Middle frontal gyrus (tissue), 1 donor: Measurements from ENCODE around the gene ARID1B.

Source experiments
- DNase-seq: peaks from one replicate; pipeline ENCODE4 v3.0.0-alpha.2; 2015; ENCODE audit warnings: low spot score; ENCODE audit errors: extremely low spot score

ARID1B gene

GRCh38 chr6:157094038-157094437 lies 316.9 kb downstream of the ARID1B start:
- DNase-seq, result no peak

GRCh38 chr6:157095084-157095483 lies 317.9 kb downstream of the ARID1B start:
- no peak for DNase-seq

GRCh38 chr6:157095569-157095968 lies 318.4 kb downstream of the ARID1B start:
- DNase-seq, result no peak

- no peak for DNase-seq
These were observed 318.9 kb downstream of the ARID1B start for GRCh38 chr6:157096105-157096504.

GRCh38 chr6:157096522-157096921 lies 319.3 kb downstream of the ARID1B start:
- DNase-seq, result no peak

GRCh38 chr6:157097255-157097955 lies 320.2 kb downstream of the ARID1B start:
- DNase-seq, result no peak

- DNase-seq, result no peak
These were observed 321.8 kb downstream of the ARID1B start for GRCh38 chr6:157098999-157099398.

GRCh38 chr6:157099912-157100593 lies 322.9 kb downstream of the ARID1B start:
- no peak for DNase-seq

GRCh38 chr6:157101166-157101565 lies 324.0 kb downstream of the ARID1B start:
- DNase-seq, result no peak

- DNase-seq, result no peak
These were observed 327.6 kb downstream of the ARID1B start for GRCh38 chr6:157104803-157105202.

- DNase-seq, result no peak
These were observed 329.3 kb downstream of the ARID1B start for GRCh38 chr6:157106487-157106886.

- DNase-seq, result no peak
These were observed 330.4 kb downstream of the ARID1B start for GRCh38 chr6:157107571-157107914.

GRCh38 chr6:157107915-157108651 lies 330.9 kb downstream of the ARID1B start:
- peak; percentile 33 for DNase-seq

- DNase-seq, result no peak
These were observed 331.7 kb downstream of the ARID1B start for GRCh38 chr6:157108923-157109322.

GRCh38 chr6:157110607-157111006 lies 333.4 kb downstream of the ARID1B start:
- DNase-seq, result no peak

- no peak for DNase-seq
These were observed 336.2 kb downstream of the ARID1B start for GRCh38 chr6:157113389-157113788.

GRCh38 chr6:157116426-157116825 lies 339.2 kb downstream of the ARID1B start:
- no peak for DNase-seq

GRCh38 chr6:157117431-157118095 lies 340.4 kb downstream of the ARID1B start:
- no peak for DNase-seq

- no peak for DNase-seq
These were observed 342.4 kb downstream of the ARID1B start for GRCh38 chr6:157119502-157120027.

- no peak for DNase-seq
These were observed 343.5 kb downstream of the ARID1B start for GRCh38 chr6:157120534-157121232.

- DNase-seq, result no peak
These were observed 344.7 kb downstream of the ARID1B start for GRCh38 chr6:157121897-157122296.
